Mesenchymal stem cell (in vitro differentiated cells and primary cell): Measurements from ENCODE around the gene POU2F2.

Experiments
- DNase-seq: peaks from one replicate; pipeline ENCODE4 v3.0.0-alpha.2; 2013
- H2AFZ ChIP-seq: one replicate; pipeline ENCODE4 v1.6.1; 2013; ENCODE audit warnings: low read depth, mild to moderate bottlenecking, control low read depth, inconsistent platforms, low read length, moderate library complexity
- H2AK5ac ChIP-seq: 2 replicates; pipeline ENCODE4 v1.6.1; 2013; ENCODE audit warnings: low read length, moderate library complexity, mild to moderate bottlenecking, inconsistent platforms; ENCODE audit not compliant: severe bottlenecking
- H2BK120ac ChIP-seq: one replicate; pipeline ENCODE4 v1.6.1; 2013; ENCODE audit warnings: low read depth, mild to moderate bottlenecking, inconsistent platforms, low read length, moderate library complexity
- H2BK12ac ChIP-seq, 2 experiments: one replicate each; pipeline ENCODE4 v1.6.1; 2013; ENCODE audit warnings: inconsistent platforms in 2 of 2, low read length in 2 of 2, mild to moderate bottlenecking in 2 of 2, moderate library complexity in 2 of 2, control low read depth in 1 of 2
- H2BK15ac ChIP-seq: one replicate; pipeline ENCODE4 v1.6.1; 2013; ENCODE audit warnings: mild to moderate bottlenecking, low read depth, inconsistent platforms; ENCODE audit not compliant: poor library complexity, severe bottlenecking
- H2BK5ac ChIP-seq: 2 replicates; pipeline ENCODE4 v1.6.1; 2013; ENCODE audit warnings: low read depth, mild to moderate bottlenecking, low read length, control low read depth, inconsistent platforms; ENCODE audit not compliant: poor library complexity, severe bottlenecking
- H3K14ac ChIP-seq, 2 experiments: one replicate each; pipeline ENCODE4 v1.6.1; 2013; ENCODE audit warnings: inconsistent platforms in 2 of 2, low read length in 2 of 2, control low read depth in 1 of 2, mild to moderate bottlenecking in 1 of 2, moderate library complexity in 1 of 2
- H3K18ac ChIP-seq, 2 experiments: one replicate each; pipeline ENCODE4 v1.6.1; 2013; ENCODE audit warnings: inconsistent platforms in 2 of 2, low read length in 2 of 2, control low read depth in 1 of 2, low read depth in 1 of 2, mild to moderate bottlenecking in 1 of 2
- H3K23ac ChIP-seq, 2 experiments: one replicate each; pipeline ENCODE4 v1.6.1; 2013; ENCODE audit warnings: inconsistent platforms in 2 of 2, low read length in 2 of 2, mild to moderate bottlenecking in 2 of 2, moderate library complexity in 2 of 2, control low read depth in 1 of 2
- H3K27ac ChIP-seq: 2 replicates; pipeline ENCODE4 v1.5.1; 2013; ENCODE audit warnings: mild to moderate bottlenecking, moderate library complexity, low read length, control low read depth, inconsistent platforms; ENCODE audit not compliant: poor library complexity, severe bottlenecking
- H3K27me3 ChIP-seq, 2 experiments: 2 replicates each; pipeline versions ENCODE4 v1.6.1 to v1.7.0; 2013; ENCODE audit warnings: low read length in 2 of 2, mild to moderate bottlenecking in 2 of 2, moderate library complexity in 2 of 2, control low read depth in 1 of 2, inconsistent platforms in 1 of 2; ENCODE audit not compliant: control insufficient read depth in 1 of 2, insufficient read depth in 1 of 2
- H3K36me3 ChIP-seq, 2 experiments: 2 replicates each; pipeline versions ENCODE4 v1.6.1 to v1.7.0; 2013; ENCODE audit warnings: low read length in 2 of 2, control low read depth in 1 of 2, inconsistent platforms in 1 of 2, low read depth in 1 of 2, mild to moderate bottlenecking in 1 of 2; ENCODE audit not compliant: insufficient read depth in 2 of 2, control insufficient read depth in 1 of 2
- H3K4ac ChIP-seq, 2 experiments: one replicate each; pipeline ENCODE4 v1.6.1; 2013; ENCODE audit warnings: inconsistent platforms in 2 of 2, low read length in 2 of 2, mild to moderate bottlenecking in 2 of 2, moderate library complexity in 2 of 2, control low read depth in 1 of 2, low read depth in 1 of 2
- H3K4me1 ChIP-seq: 2 replicates; pipeline ENCODE4 v1.6.1; 2013; ENCODE audit warnings: low read depth, low read length, control low read depth; ENCODE audit not compliant: control insufficient read depth, insufficient read depth
- H3K4me2 ChIP-seq: 2 replicates; pipeline ENCODE4 v1.6.1; 2013; ENCODE audit warnings: low read length, mild to moderate bottlenecking, inconsistent platforms; ENCODE audit not compliant: poor library complexity, severe bottlenecking
- H3K4me3 ChIP-seq, 2 experiments: 2 replicates each; pipeline versions ENCODE4 v1.5.1 to v1.7.0; 2013; ENCODE audit warnings: low read length in 2 of 2, mild to moderate bottlenecking in 2 of 2, control low read depth in 1 of 2, low read depth in 1 of 2; ENCODE audit not compliant: insufficient read depth in 1 of 2
- H3K79me1 ChIP-seq: replicated peaks from 2 replicates; pipeline ENCODE4 v1.6.1; 2013; ENCODE audit warnings: mild to moderate bottlenecking, control low read depth, low read length, inconsistent platforms; ENCODE audit not compliant: poor library complexity, severe bottlenecking
- H3K9ac ChIP-seq: 2 replicates; pipeline ENCODE4 v1.7.0; 2013; ENCODE audit warnings: mild to moderate bottlenecking, low read length, moderate library complexity
- H3K9me3 ChIP-seq: 2 replicates; pipeline ENCODE4 v1.7.0; 2013; ENCODE audit warnings: mild to moderate bottlenecking, low read length; ENCODE audit not compliant: control insufficient read depth
- H4K8ac ChIP-seq: one replicate; pipeline ENCODE4 v1.6.1; 2013; ENCODE audit warnings: inconsistent platforms, mild to moderate bottlenecking, low read length, moderate library complexity
- H4K91ac ChIP-seq: one replicate; pipeline ENCODE4 v1.6.1; 2013; ENCODE audit warnings: mild to moderate bottlenecking, low read length, inconsistent platforms
- WGBS: methylation state at CpG from one replicate; pipeline ENCODE4 v1.1.7; 2013; ENCODE audit warnings: mixed read lengths; 5-methylcytosine and 5-hydroxymethylcytosine counted together

Gene POU2F2

GRCh38 chr19:42176649-42176989 lies 44.4 kb upstream of the POU2F2 start:
- Histone ChIP-seq H2BK15ac (no peak overlapping the region), H3K79me1 (no peaks in the 10 kb centered on the region), H3K4me3 (peak overlapping the region; percentile 3 to 79), H3K27ac (no peak overlapping the region), H4K91ac (no peak overlapping the region), H3K18ac (no peak overlapping the region), H3K9me3 (no peaks in the 10 kb centered on the region), H3K27me3 (peaks cover 84 to 85% of the 10 kb centered on the region in 2 experiments), H3K23ac (no peak overlapping the region), H3K36me3 (no peaks in the 10 kb centered on the region), H2BK120ac (no peak overlapping the region), H2BK5ac (no peak overlapping the region), H3K4ac (no peak overlapping the region), H3K9ac (peak overlapping the region; percentile 71), H3K4me1 (peaks cover 9% of the 10 kb centered on the region), H3K4me2 (peak overlapping the region; percentile 83), H4K8ac (no peak overlapping the region), H2AK5ac (no peak overlapping the region), H3K14ac (no peak overlapping the region), H2AFZ (no peak overlapping the region), H2BK12ac (no peak overlapping the region)
- under 1% methylated on average over 23 of the region's 31 CpGs for WGBS
- no peak for DNase-seq

- peak overlapping the region; percentile 71 for H3K9ac ChIP-seq
- H3K4me3 ChIP-seq, result peak overlapping the region; percentile 3 to 79
- no peak overlapping the region for H2AK5ac ChIP-seq
- H3K4me1 ChIP-seq, result peaks cover 9% of the 10 kb centered on the region
- 3% methylated on average over 25 of the region's 34 CpGs for WGBS
- no peak overlapping the region for H2AFZ ChIP-seq
- H3K9me3 ChIP-seq, result no peaks in the 10 kb centered on the region
- H3K27me3 ChIP-seq, result peaks cover 84 to 87% of the 10 kb centered on the region in 2 experiments
- H3K27ac ChIP-seq, result no peak overlapping the region
- no peaks in the 10 kb centered on the region for H3K36me3 ChIP-seq
- H4K91ac ChIP-seq, result no peak overlapping the region
- no peak overlapping the region for H3K4ac ChIP-seq
- no peaks in the 10 kb centered on the region for H3K79me1 ChIP-seq
- no peak overlapping the region for H3K18ac ChIP-seq
- H2BK120ac ChIP-seq, result no peak overlapping the region
- no peak overlapping the region for H2BK5ac ChIP-seq
- DNase-seq, result peak; percentile 45
- H4K8ac ChIP-seq, result no peak overlapping the region
- peak overlapping the region; percentile 83 for H3K4me2 ChIP-seq
- H2BK12ac ChIP-seq, result no peak overlapping the region
- H2BK15ac ChIP-seq, result no peak overlapping the region
- H3K23ac ChIP-seq, result no peak overlapping the region
- no peak overlapping the region for H3K14ac ChIP-seq
Observed at GRCh38 chr19:42175952-42176648, 43.9 kb upstream of the POU2F2 start.

- Histone ChIP-seq H3K27ac (no peak overlapping the region), H2AK5ac (no peak overlapping the region), H3K36me3 (no peaks in the 10 kb centered on the region), H2BK12ac (no peak overlapping the region), H3K14ac (no peak overlapping the region), H3K9me3 (no peaks in the 10 kb centered on the region), H3K23ac (no peak overlapping the region), H3K4me1 (peaks cover 9% of the 10 kb centered on the region), H3K4ac (no peak overlapping the region), H2BK5ac (no peak overlapping the region), H3K79me1 (no peaks in the 10 kb centered on the region), H2BK120ac (no peak overlapping the region), H3K27me3 (peaks cover 78 to 87% of the 10 kb centered on the region in 2 experiments), H3K18ac (no peak overlapping the region), H2AFZ (no peak overlapping the region), H3K4me2 (no peak overlapping the region), H4K91ac (no peak overlapping the region), H3K4me3 (peak overlapping the region in 1 of 2 experiments; percentile 79), H3K9ac (peak overlapping the region; percentile 71), H4K8ac (no peak overlapping the region), H2BK15ac (no peak overlapping the region)
- DNase-seq, result no peak
- 28% methylated on average over 6 of the region's 6 CpGs for WGBS
Observed at GRCh38 chr19:42174958-42175734, 42.9 kb upstream of the POU2F2 start.

DNA sequence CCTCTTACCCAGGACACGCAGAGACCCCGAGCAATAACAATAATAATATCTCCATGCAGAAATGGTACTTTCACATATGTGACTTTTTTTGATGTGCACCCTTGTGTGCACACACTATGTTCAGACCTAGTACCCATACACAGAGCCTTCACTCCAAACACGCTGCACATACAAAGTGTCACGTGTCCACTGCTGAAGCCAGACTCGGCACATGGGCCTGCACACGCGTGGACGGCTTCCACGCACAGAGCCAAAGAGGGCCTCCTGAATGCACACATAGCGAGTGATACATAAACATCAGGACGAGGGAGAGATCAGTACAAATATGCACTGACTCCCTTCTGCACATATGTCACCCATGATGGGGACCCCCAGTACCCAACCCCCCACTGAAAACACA lies 41.9 kb upstream of the POU2F2 start:
- Histone ChIP-seq H3K27ac (no peak overlapping the region), H2AFZ (no peak overlapping the region), H3K4me3 (no peak overlapping the region)

More for the DNA sequence above, 41.9 kb upstream of the POU2F2 start:
- Histone ChIP-seq H2BK120ac (no peak overlapping the region), H3K23ac (no peak overlapping the region), H3K4me2 (no peak overlapping the region), H3K9me3 (no peaks in the 10 kb centered on the region), H2BK15ac (no peak overlapping the region), H4K91ac (no peak overlapping the region), H3K4me1 (peaks cover 9% of the 10 kb centered on the region), H3K14ac (no peak overlapping the region), H3K36me3 (no peaks in the 10 kb centered on the region), H3K27me3 (peaks cover 69 to 87% of the 10 kb centered on the region in 2 experiments), H3K79me1 (no peaks in the 10 kb centered on the region), H2BK12ac (no peak overlapping the region), H3K9ac (no peak overlapping the region), H2BK5ac (no peak overlapping the region), H4K8ac (no peak overlapping the region), H3K18ac (no peak overlapping the region), H2AK5ac (no peak overlapping the region), H3K4ac (no peak overlapping the region)
- no peak for DNase-seq
- WGBS, result 83% methylated on average over 11 of the region's 11 CpGs
